SJSA1 (cell line): Measurements from ENCODE around the gene GUCA2B. TPM values are rescaled to one million over a fixed set of nuclear protein-coding genes. Genes with fewer than 3 reads are reported as not detected.

Experiments used
- DNase-seq, 2 experiments: peaks; one replicate each; pipeline ENCODE4 v3.0.0-alpha.2; 2015 to 2020; ENCODE audit warnings: low spot score in 2 of 2, low read depth in 1 of 2
- H3K27ac ChIP-seq: fragments of 250-450 bp; sonication (Bioruptor Pico); 2 replicates; pipeline ENCODE4 v1.5.1; 2020; ENCODE audit warnings: mild to moderate bottlenecking, moderate library complexity
- H3K27me3 ChIP-seq: fragments of 250-450 bp; sonication (Bioruptor Pico); replicated peaks from 2 replicates; pipeline ENCODE4 v1.5.1; 2020; ENCODE audit warnings: mild to moderate bottlenecking, moderate library complexity
- H3K36me3 ChIP-seq: fragments of 250-450 bp; sonication (Bioruptor Pico); 2 replicates; pipeline ENCODE4 v1.5.1; 2020; ENCODE audit warnings: mild to moderate bottlenecking
- H3K4me1 ChIP-seq: fragments of 250-450 bp; sonication (Bioruptor Pico); replicated peaks from 2 replicates; pipeline ENCODE4 v1.6.1; 2021; ENCODE audit warnings: mild to moderate bottlenecking
- H3K4me3 ChIP-seq: fragments of 250-450 bp; sonication (Bioruptor Pico); 2 replicates; pipeline ENCODE4 v1.5.1; 2020; ENCODE audit warnings: mild to moderate bottlenecking
- H3K9me3 ChIP-seq: fragments of 250-450 bp; sonication (Bioruptor Pico); replicated peaks from 2 replicates; pipeline ENCODE4 v1.5.1; 2020; ENCODE audit warnings: mild to moderate bottlenecking
- total RNA-seq: library from RNA; depleted of rRNA; stranded (reverse); fragments of >200 nt; shearing (Covaris generic); gene quantifications from 2 replicates; pipeline ENCODE4 v1.2.3, GENCODE V29; 2014

The GUCA2B gene
- total RNA-seq, 1 experiment from 2014 or later = not detected

- H3K9me3 ChIP-seq = no peaks in the 10 kb centered on the region
- H3K27me3 ChIP-seq = no peaks in the 10 kb centered on the region
- no peak overlapping the region for H3K4me3 ChIP-seq
- no peak overlapping the region for H3K27ac ChIP-seq
- peak in 1 of 2 experiments; percentile 20 for DNase-seq
- no peaks in the 10 kb centered on the region for H3K4me1 ChIP-seq
- H3K36me3 ChIP-seq = peaks cover 22% of the 10 kb centered on the region
Observed at GRCh38 chr1:42177541-42177981, 24.4 kb downstream of the GUCA2B start.

GRCh38 chr1:42178249-42178648 is 25.0 kb downstream of the GUCA2B start:
- DNase-seq = no peak

GRCh38 chr1:42179275-42179674 is 26.1 kb downstream of the GUCA2B start:
- H3K27me3 ChIP-seq = no peaks in the 10 kb centered on the region
- peaks cover 24% of the 10 kb centered on the region for H3K36me3 ChIP-seq
- DNase-seq = no peak
- H3K4me1 ChIP-seq = no peaks in the 10 kb centered on the region
- no peak overlapping the region for H3K4me3 ChIP-seq
- no peak overlapping the region for H3K27ac ChIP-seq
- H3K9me3 ChIP-seq = no peaks in the 10 kb centered on the region

More at GRCh38 chr1:42178249-42178648, 25.0 kb downstream of the GUCA2B start:
- no peaks in the 10 kb centered on the region for H3K9me3 ChIP-seq
- H3K4me1 ChIP-seq = no peaks in the 10 kb centered on the region
- H3K36me3 ChIP-seq = peaks cover 22% of the 10 kb centered on the region
- H3K4me3 ChIP-seq = no peak overlapping the region
- no peak overlapping the region for H3K27ac ChIP-seq
- H3K27me3 ChIP-seq = no peaks in the 10 kb centered on the region

- H3K4me1 ChIP-seq = no peaks in the 10 kb centered on the region
- no peak overlapping the region for H3K4me3 ChIP-seq
- H3K27ac ChIP-seq = no peak overlapping the region
- no peak for DNase-seq
- no peaks in the 10 kb centered on the region for H3K27me3 ChIP-seq
- H3K36me3 ChIP-seq = peaks cover 31% of the 10 kb centered on the region
- no peaks in the 10 kb centered on the region for H3K9me3 ChIP-seq
Observed at GRCh38 chr1:42179900-42180329, 26.7 kb downstream of the GUCA2B start.

- no peaks in the 10 kb centered on the region for H3K9me3 ChIP-seq
- DNase-seq = no peak
- peaks cover 39% of the 10 kb centered on the region for H3K36me3 ChIP-seq
- H3K27me3 ChIP-seq = no peaks in the 10 kb centered on the region
- H3K27ac ChIP-seq = no peak overlapping the region
- peaks cover 11% of the 10 kb centered on the region for H3K4me1 ChIP-seq
- H3K4me3 ChIP-seq = no peak overlapping the region
Observed at GRCh38 chr1:42181687-42182086, 28.5 kb downstream of the GUCA2B start.

- no peak for DNase-seq
- Histone ChIP-seq H3K9me3 (no peaks in the 10 kb centered on the region), H3K36me3 (peaks cover 49% of the 10 kb centered on the region), H3K4me3 (no peak overlapping the region), H3K27ac (no peak overlapping the region), H3K27me3 (no peaks in the 10 kb centered on the region), H3K4me1 (peaks cover 14% of the 10 kb centered on the region)
Observed at GRCh38 chr1:42183210-42183956, 30.2 kb downstream of the GUCA2B start.

GRCh38 chr1:42183957-42184268 is 30.7 kb downstream of the GUCA2B start:
- no peak overlapping the region for H3K27ac ChIP-seq
- H3K27me3 ChIP-seq = no peaks in the 10 kb centered on the region
- peaks cover 14% of the 10 kb centered on the region for H3K4me1 ChIP-seq
- H3K4me3 ChIP-seq = no peak overlapping the region
- no peak for DNase-seq
- peaks cover 53% of the 10 kb centered on the region for H3K36me3 ChIP-seq
- H3K9me3 ChIP-seq = no peaks in the 10 kb centered on the region

- Histone ChIP-seq H3K4me3 (no peak overlapping the region), H3K9me3 (no peaks in the 10 kb centered on the region), H3K36me3 (peaks cover 57% of the 10 kb centered on the region)
Observed at GRCh38 chr1:42184616-42185015, 31.4 kb downstream of the GUCA2B start.

GRCh38 chr1:42186152-42186551 is 32.9 kb downstream of the GUCA2B start:
- Histone ChIP-seq H3K27ac (no peak overlapping the region), H3K4me3 (no peak overlapping the region), H3K36me3 (peaks cover 58% of the 10 kb centered on the region), H3K9me3 (no peaks in the 10 kb centered on the region), H3K4me1 (peaks cover 14% of the 10 kb centered on the region), H3K27me3 (no peaks in the 10 kb centered on the region)
- DNase-seq = peak in 1 of 2 experiments; percentile 40

More at GRCh38 chr1:42184616-42185015, 31.4 kb downstream of the GUCA2B start:
- no peak for DNase-seq
- H3K27ac ChIP-seq = no peak overlapping the region
- peaks cover 14% of the 10 kb centered on the region for H3K4me1 ChIP-seq
- H3K27me3 ChIP-seq = no peaks in the 10 kb centered on the region

GRCh38 chr1:42189931-42190853 is 37.0 kb downstream of the GUCA2B start:
- Histone ChIP-seq H3K36me3 (peaks cover 71% of the 10 kb centered on the region), H3K4me1 (peaks cover 14% of the 10 kb centered on the region), H3K27me3 (no peaks in the 10 kb centered on the region), H3K27ac (no peak overlapping the region), H3K9me3 (no peaks in the 10 kb centered on the region), H3K4me3 (no peak overlapping the region)
- DNase-seq = no peak

GRCh38 chr1:42191319-42191718 is 38.1 kb downstream of the GUCA2B start:
- H3K9me3 ChIP-seq = no peaks in the 10 kb centered on the region
- H3K27ac ChIP-seq = no peak overlapping the region
- peaks cover 7% of the 10 kb centered on the region for H3K4me1 ChIP-seq
- no peak for DNase-seq
- peaks cover 73% of the 10 kb centered on the region for H3K36me3 ChIP-seq
- H3K4me3 ChIP-seq = no peak overlapping the region
- no peaks in the 10 kb centered on the region for H3K27me3 ChIP-seq

- H3K36me3 ChIP-seq = peaks cover 78% of the 10 kb centered on the region
- no peak for DNase-seq
Observed at GRCh38 chr1:42192106-42192505, 38.9 kb downstream of the GUCA2B start.

GRCh38 chr1:42195841-42196240 is 42.6 kb downstream of the GUCA2B start:
- Histone ChIP-seq H3K27ac (no peak overlapping the region), H3K4me1 (no peaks in the 10 kb centered on the region), H3K4me3 (no peak overlapping the region), H3K9me3 (no peaks in the 10 kb centered on the region), H3K36me3 (peaks cover 60% of the 10 kb centered on the region), H3K27me3 (no peaks in the 10 kb centered on the region)
- DNase-seq = no peak

More at GRCh38 chr1:42192106-42192505, 38.9 kb downstream of the GUCA2B start:
- Histone ChIP-seq H3K27me3 (no peaks in the 10 kb centered on the region), H3K4me1 (no peaks in the 10 kb centered on the region), H3K27ac (no peak overlapping the region), H3K4me3 (no peak overlapping the region), H3K9me3 (no peaks in the 10 kb centered on the region)

GRCh38 chr1:42198251-42198650 is 45.0 kb downstream of the GUCA2B start:
- no peak for DNase-seq
- Histone ChIP-seq H3K4me1 (no peaks in the 10 kb centered on the region), H3K9me3 (no peaks in the 10 kb centered on the region), H3K36me3 (peaks cover 52% of the 10 kb centered on the region), H3K4me3 (no peak overlapping the region), H3K27ac (no peak overlapping the region), H3K27me3 (no peaks in the 10 kb centered on the region)
